GM13977 (cell line): Measurements from ENCODE around the gene CEP72.
"Not testable (repeated sequence)": the region's sequence is repeated elsewhere in the genome, so short reads cannot be mapped to it uniquely, and the experiment has no call there.

Source experiments
- DNase-seq: peaks from one replicate; pipeline ENCODE4 v3.0.0; 2012; ENCODE audit warnings: low spot score
- CTCF ChIP-seq: IDR thresholded peaks from 2 replicates; pipeline ENCODE4 v1.5.1; 2012; ENCODE audit warnings: mild to moderate bottlenecking, control low read depth; ENCODE audit not compliant: insufficient read depth; ENCODE audit errors: extremely low read depth, missing control alignments
- in situ Hi-C: fragments of 300-500 bp; cut with MboI; formaldehyde crosslinking; loops from one replicate; pipeline ENCODE4 v1.12.0; 2022; ENCODE audit warnings: low sequenced_read_pairs, low pct_unique_long_range_greater_than_20kb, mixed read lengths, inconsistent platforms; ENCODE audit not compliant: unreplicated experiment

The CEP72 gene

GRCh38 chr5:624118-624950 is 12.2 kb downstream of the CEP72 start:
- DNase-seq: no peak
- TF ChIP-seq CTCF: no peak
- in situ Hi-C loops: no loop called here

GRCh38 chr5:624951-625230 is 12.8 kb downstream of the CEP72 start:
- no peak for TF ChIP-seq CTCF
- DNase-seq: no peak
- in situ Hi-C loops: no loop called here

- no peak for DNase-seq
- no peak for TF ChIP-seq CTCF
- in situ Hi-C loops: no loop called here
Measured at GRCh38 chr5:625516-625915, 13.4 kb downstream of the CEP72 start.

DNA sequence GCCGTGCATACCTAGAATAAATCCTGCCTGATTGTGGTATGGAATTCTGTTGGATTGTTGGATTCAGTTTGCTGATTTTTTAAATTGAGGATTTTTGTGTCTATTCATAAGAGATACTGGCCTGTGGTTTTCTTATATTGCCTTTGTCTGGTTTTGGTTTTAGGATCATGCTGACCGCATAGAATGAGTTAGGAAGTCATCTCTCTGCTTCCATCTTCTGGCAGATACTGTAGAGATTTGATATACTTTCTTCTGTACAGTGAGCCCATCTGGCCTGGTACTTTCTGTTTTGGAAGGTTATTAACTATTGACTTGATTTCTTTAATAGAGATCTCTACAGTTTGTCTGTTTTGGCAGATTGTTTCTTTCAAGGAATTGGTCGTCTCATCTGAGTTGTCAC is 14.7 kb downstream of the CEP72 start:
- no peak for TF ChIP-seq CTCF
- no peak for DNase-seq
- in situ Hi-C loops: no loop called here

GRCh38 chr5:627840-628239 is 15.7 kb downstream of the CEP72 start:
- in situ Hi-C loops: no loop called here
- no peak for DNase-seq
- no peak for TF ChIP-seq CTCF

GRCh38 chr5:628351-629205 is 16.4 kb downstream of the CEP72 start:
- DNase-seq, in situ Hi-C loops: not testable (repeated sequence)

GRCh38 chr5:633501-633955 is 21.4 kb downstream of the CEP72 start:
- TF ChIP-seq CTCF: no peak
- no peak for DNase-seq
- in situ Hi-C loops: no loop called here
